ENCODE measurements around the gene DNAJC5. TPM values are rescaled to one million over a fixed set of nuclear protein-coding genes. Genes with fewer than 3 reads are reported as not detected.
A peak's percentile ranks its signal among the peaks of the same experiment; 100 is the strongest.

Gene DNAJC5
- total RNA-seq, 1 experiment from 2014 or later = 124 TPM

DNA sequence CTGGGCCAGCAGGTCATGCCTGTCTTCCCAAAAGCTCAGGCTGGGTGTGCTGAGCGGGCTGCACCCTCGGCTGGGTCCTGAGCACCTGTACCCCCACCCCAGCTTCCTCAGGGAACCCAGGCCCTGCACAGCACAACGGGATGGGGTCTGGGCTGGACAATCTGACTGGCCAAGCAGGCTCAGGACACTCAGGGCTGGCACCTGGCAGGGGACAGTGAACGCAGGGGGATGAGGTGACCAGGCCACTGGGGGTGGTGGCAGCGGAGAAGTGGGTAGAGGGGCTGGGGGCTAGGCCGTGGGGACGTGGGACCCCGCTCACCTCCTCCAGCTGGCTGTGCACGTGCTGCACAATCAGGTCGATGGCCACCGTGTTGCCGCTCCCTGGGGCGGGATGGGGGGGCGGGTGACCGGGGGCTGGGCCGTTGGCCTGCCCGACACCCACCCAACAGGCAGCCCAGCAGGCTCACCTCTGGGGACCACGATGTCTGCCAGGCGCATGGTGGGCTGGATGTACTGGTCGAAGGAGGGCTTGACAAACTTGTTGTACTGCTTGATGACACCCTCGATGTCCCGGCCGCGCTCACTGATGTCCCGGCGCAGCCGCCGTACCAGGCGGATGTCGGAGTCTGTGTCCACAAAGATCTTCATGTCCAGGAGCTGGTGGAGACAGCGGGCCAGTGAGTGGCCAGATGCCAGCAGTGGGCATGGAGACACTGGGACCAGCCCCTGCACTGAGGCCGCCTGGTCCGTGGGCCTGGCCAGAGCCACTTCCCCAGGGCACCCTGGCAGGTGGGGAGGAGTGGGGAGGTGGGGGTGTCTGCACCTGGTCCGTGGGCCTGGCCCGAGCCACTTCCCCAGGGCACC is 49.4 kb downstream of the DNAJC5 start:
- ChIA-PET CTCF (interaction anchor here (1.2 kb wide), 1 partner anchor 10 kb away, joined by 3 read pairs; no protein-coding TSS in a partner anchor), POLR2A (no interaction called here)
- H3K4me1 ChIP-seq = peaks cover 3% of the 10 kb centered on the region; the same call in 1 of the 2 replicates
- no peak overlapping the region for H3K4me3 ChIP-seq (ENCODE audit: low read depth, low read length)
- Mint-ChIP-seq H3K27me3 (ENCODE audit: insufficient read depth, unreplicated experiment) (peaks cover 3% of the 10 kb centered on the region), H3K27ac (ENCODE audit: unreplicated experiment) (peak overlapping the region; percentile 64), H3K4me1 (ENCODE audit: low read depth, unreplicated experiment) (peaks cover 29% of the 10 kb centered on the region), H3K36me3 (ENCODE audit: insufficient read depth, unreplicated experiment) (peaks cover 100% of the 10 kb centered on the region), H3K9me3 (ENCODE audit: unreplicated experiment) (no peaks in the 10 kb centered on the region), H3K4me3 (ENCODE audit: unreplicated experiment) (no peak overlapping the region)
- TF ChIP-seq, protein P1, sequence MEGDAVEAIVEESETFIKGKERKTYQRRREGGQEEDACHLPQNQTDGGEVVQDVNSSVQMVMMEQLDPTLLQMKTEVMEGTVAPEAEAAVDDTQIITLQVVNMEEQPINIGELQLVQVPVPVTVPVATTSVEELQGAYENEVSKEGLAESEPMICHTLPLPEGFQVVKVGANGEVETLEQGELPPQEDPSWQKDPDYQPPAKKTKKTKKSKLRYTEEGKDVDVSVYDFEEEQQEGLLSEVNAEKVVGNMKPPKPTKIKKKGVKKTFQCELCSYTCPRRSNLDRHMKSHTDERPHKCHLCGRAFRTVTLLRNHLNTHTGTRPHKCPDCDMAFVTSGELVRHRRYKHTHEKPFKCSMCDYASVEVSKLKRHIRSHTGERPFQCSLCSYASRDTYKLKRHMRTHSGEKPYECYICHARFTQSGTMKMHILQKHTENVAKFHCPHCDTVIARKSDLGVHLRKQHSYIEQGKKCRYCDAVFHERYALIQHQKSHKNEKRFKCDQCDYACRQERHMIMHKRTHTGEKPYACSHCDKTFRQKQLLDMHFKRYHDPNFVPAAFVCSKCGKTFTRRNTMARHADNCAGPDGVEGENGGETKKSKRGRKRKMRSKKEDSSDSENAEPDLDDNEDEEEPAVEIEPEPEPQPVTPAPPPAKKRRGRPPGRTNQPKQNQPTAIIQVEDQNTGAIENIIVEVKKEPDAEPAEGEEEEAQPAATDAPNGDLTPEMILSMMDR (IDR thresholded peaks at IDR 0.05; ENCODE audit: insufficient read depth in 1 of 2, low read depth in 1 of 2, low read length in 1 of 2, severe bottlenecking in 1 of 2, unreplicated experiment in 1 of 2) = no peak
- H3K27me3 ChIP-seq (replicated peaks; ENCODE audit: control insufficient read depth, insufficient read depth, low read length) = no peaks in the 10 kb centered on the region
- intact Hi-C loops (cut with micrococcal nuclease; ENCODE audit: unreplicated experiment) = no loop called here
- no TSS peak for BruUV-seq (replicated peaks)
- no peak for DNase-seq
- H3K9me3 ChIP-seq = 0 out of 2 replicates have a peak, but pooled peaks cover 4% of the 10 kb centered on the region
- H3K36me3 ChIP-seq (ENCODE audit: control insufficient read depth, insufficient read depth, low read length) = peaks cover 25% of the 10 kb centered on the region

DNA sequence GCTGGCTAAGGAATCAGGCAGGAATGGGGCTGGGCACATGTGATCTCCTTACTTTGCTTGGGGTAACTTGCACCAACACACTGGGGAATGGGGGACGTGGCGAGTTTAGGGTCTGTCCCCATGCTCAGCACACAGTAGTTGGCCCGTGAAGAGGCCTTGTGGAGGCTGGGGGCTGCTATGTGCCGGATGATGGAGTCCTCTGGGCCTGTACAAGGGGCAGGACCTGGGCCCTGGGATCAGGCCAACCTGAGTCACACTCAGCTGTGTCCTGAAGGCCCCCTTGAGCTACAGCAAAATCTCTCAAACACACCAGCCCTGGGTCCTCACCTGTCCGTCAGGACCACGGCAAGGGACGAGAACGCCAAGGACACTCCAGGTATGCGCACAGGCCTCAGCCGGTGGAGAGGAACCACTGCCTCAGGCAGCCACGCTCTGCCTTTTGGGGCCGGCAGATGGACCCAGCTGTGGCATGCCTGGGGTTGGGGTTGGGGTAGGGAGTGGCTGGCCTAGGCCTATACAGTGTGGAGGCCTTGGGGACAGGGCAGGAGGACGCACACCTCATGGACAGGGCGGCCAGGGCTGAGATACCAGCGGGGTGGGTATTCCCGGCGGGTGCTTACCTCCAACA is 50.2 kb downstream of the DNAJC5 start:
- Mint-ChIP-seq H3K27me3 (ENCODE audit: insufficient read depth, unreplicated experiment) (peaks cover 3% of the 10 kb centered on the region), H3K36me3 (ENCODE audit: insufficient read depth, unreplicated experiment) (peaks cover 92% of the 10 kb centered on the region), H3K4me1 (ENCODE audit: low read depth, unreplicated experiment) (peaks cover 38% of the 10 kb centered on the region), H3K27ac (ENCODE audit: unreplicated experiment) (peak overlapping the region; percentile 64), H3K4me3 (ENCODE audit: unreplicated experiment) (no peak overlapping the region), H3K9me3 (ENCODE audit: unreplicated experiment) (no peaks in the 10 kb centered on the region)
- DNase-seq = no peak
- TF ChIP-seq, protein P1 (IDR thresholded peaks at IDR 0.05; ENCODE audit: insufficient read depth in 1 of 2, low read depth in 1 of 2, low read length in 1 of 2, severe bottlenecking in 1 of 2, unreplicated experiment in 1 of 2) = no peak
- intact Hi-C loops (cut with micrococcal nuclease; ENCODE audit: unreplicated experiment) = no loop called here
- Histone ChIP-seq H3K27me3 (replicated peaks; ENCODE audit: control insufficient read depth, insufficient read depth, low read length) (no peaks in the 10 kb centered on the region), H3K36me3 (ENCODE audit: control insufficient read depth, insufficient read depth, low read length) (peaks cover 21% of the 10 kb centered on the region), H3K4me1 (peaks cover 9% of the 10 kb centered on the region; the same call in 1 of the 2 replicates), H3K9me3 (0 out of 2 replicates have a peak, but pooled peaks cover 4% of the 10 kb centered on the region), H3K4me3 (ENCODE audit: low read depth, low read length) (no peak overlapping the region)
- CTCF ChIA-PET = no interaction called here
- POLR2A ChIA-PET = no interaction called here
- BruUV-seq (replicated peaks) = no TSS peak
